Measurements from ENCODE around the gene HNRNPK. TPM values are rescaled to one million over a fixed set of nuclear protein-coding genes. Genes with fewer than 3 reads are reported as not detected.
A peak's percentile ranks its signal among the peaks of the same experiment; 100 is the strongest.

The HNRNPK gene
- polyA plus RNA-seq, 4 donors, result 257 to 535 (median 313) TPM

DNA sequence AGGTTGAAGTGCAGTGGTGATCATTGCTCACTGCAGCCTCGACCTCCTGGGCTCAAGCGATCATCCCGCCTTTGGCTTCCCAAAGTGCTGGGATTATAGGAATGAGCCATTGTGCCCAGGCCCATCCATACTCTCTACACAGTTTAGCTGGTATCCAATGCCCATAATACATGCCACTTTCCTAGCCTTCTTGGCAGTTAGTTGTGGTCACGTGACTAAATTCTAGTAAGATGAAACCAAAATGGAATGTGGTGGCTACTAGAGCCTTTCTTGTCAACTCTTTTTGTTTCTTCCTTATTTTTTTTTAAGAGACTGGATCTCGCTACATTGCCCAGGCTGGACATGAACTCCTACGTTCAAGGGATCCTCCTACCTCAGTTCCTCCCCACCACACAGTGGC, 43.5 kb downstream of the HNRNPK start:
- no peak for DNase-seq
- 85 to 89% (median 89%) methylated on average over 6 of the region's 6 CpGs for WGBS, 3 donors
- H3K4me3 ChIP-seq (ENCODE audit: low read depth in 1 of 3, low read length in 3 of 3), result no peak overlapping the region
- H3K9me3 ChIP-seq (ENCODE audit: control insufficient read depth in 2 of 2, insufficient read depth in 1 of 2, low read depth in 1 of 2, low read length in 1 of 2), result no peaks in the 10 kb centered on the region
- no peak for FAIRE-seq
- peaks cover 4 to 17% (median 10%) of the 10 kb centered on the region in 3 donors for H3K36me3 ChIP-seq (ENCODE audit: control insufficient read depth in 3 of 3, insufficient read depth in 2 of 3, low read depth in 1 of 3, low read length in 3 of 3)
- H3K4me1 ChIP-seq (ENCODE audit: control insufficient read depth in 3 of 3, insufficient read depth in 2 of 3, low read depth in 1 of 3, low read length in 2 of 3), result peaks cover 0 to 8% (median 0%) of the 10 kb centered on the region in 3 donors
- no peak overlapping the region for H3K27ac ChIP-seq (ENCODE audit: low read depth in 1 of 3, low read length in 2 of 3)
- H3K27me3 ChIP-seq (ENCODE audit: control insufficient read depth in 3 of 3, insufficient read depth in 3 of 3, low read length in 3 of 3), result no peaks in the 10 kb centered on the region

- H3K36me3 ChIP-seq (ENCODE audit: control insufficient read depth in 3 of 3, insufficient read depth in 2 of 3, low read depth in 1 of 3, low read length in 3 of 3), result peaks cover 4 to 15% (median 7%) of the 10 kb centered on the region in 3 donors
- peaks cover 0 to under 1% (median 0%) of the 10 kb centered on the region in 3 donors for H3K4me1 ChIP-seq (ENCODE audit: control insufficient read depth in 3 of 3, insufficient read depth in 2 of 3, low read depth in 1 of 3, low read length in 2 of 3)
- no peak overlapping the region for H3K4me3 ChIP-seq (ENCODE audit: low read depth in 1 of 3, low read length in 3 of 3)
- H3K9me3 ChIP-seq (ENCODE audit: control insufficient read depth in 2 of 2, insufficient read depth in 1 of 2, low read depth in 1 of 2, low read length in 1 of 2), result no peaks in the 10 kb centered on the region
- FAIRE-seq (no peak), DNase-seq (peak in 1 of 2 donors; percentile 19)
- 76 to 79% (median 78%) methylated on average over 3 of the region's 3 CpGs for WGBS, 3 donors
- no peaks in the 10 kb centered on the region for H3K27me3 ChIP-seq (ENCODE audit: control insufficient read depth in 3 of 3, insufficient read depth in 3 of 3, low read length in 3 of 3)
- H3K27ac ChIP-seq (ENCODE audit: low read depth in 1 of 3, low read length in 2 of 3), result no peak overlapping the region
These were observed 44.6 kb downstream of the HNRNPK start for GRCh38 chr9:83935276-83935935.

GRCh38 chr9:83934569-83935275, 45.3 kb downstream of the HNRNPK start:
- WGBS, 3 donors, result 45 to 71% (median 46%) methylated on average over 5 of the region's 5 CpGs
- no peak overlapping the region for H3K27ac ChIP-seq (ENCODE audit: low read depth in 1 of 3, low read length in 2 of 3)
- no peak for FAIRE-seq
- peaks cover 3 to 11% (median 4%) of the 10 kb centered on the region in 3 donors for H3K36me3 ChIP-seq (ENCODE audit: control insufficient read depth in 3 of 3, insufficient read depth in 2 of 3, low read depth in 1 of 3, low read length in 3 of 3)
- no peaks in the 10 kb centered on the region for H3K27me3 ChIP-seq (ENCODE audit: control insufficient read depth in 3 of 3, insufficient read depth in 3 of 3, low read length in 3 of 3)
- H3K4me1 ChIP-seq (ENCODE audit: control insufficient read depth in 3 of 3, insufficient read depth in 2 of 3, low read depth in 1 of 3, low read length in 2 of 3), result no peaks in the 10 kb centered on the region
- peak in 1 of 2 donors; percentile 44 for DNase-seq
- H3K4me3 ChIP-seq (ENCODE audit: low read depth in 1 of 3, low read length in 3 of 3), result no peak overlapping the region
- H3K9me3 ChIP-seq (ENCODE audit: control insufficient read depth in 2 of 2, insufficient read depth in 1 of 2, low read depth in 1 of 2, low read length in 1 of 2), result no peaks in the 10 kb centered on the region

GRCh38 chr9:83933790-83934189, 46.2 kb downstream of the HNRNPK start:
- Histone ChIP-seq H3K4me3 (ENCODE audit: low read depth in 1 of 3, low read length in 3 of 3) (no peak overlapping the region), H3K9me3 (ENCODE audit: control insufficient read depth in 2 of 2, insufficient read depth in 1 of 2, low read depth in 1 of 2, low read length in 1 of 2) (no peaks in the 10 kb centered on the region), H3K4me1 (ENCODE audit: control insufficient read depth in 3 of 3, insufficient read depth in 2 of 3, low read depth in 1 of 3, low read length in 2 of 3) (no peaks in the 10 kb centered on the region), H3K36me3 (ENCODE audit: control insufficient read depth in 3 of 3, insufficient read depth in 2 of 3, low read depth in 1 of 3, low read length in 3 of 3) (peaks cover 0 to 7% (median under 1%) of the 10 kb centered on the region in 3 donors), H3K27ac (ENCODE audit: low read depth in 1 of 3, low read length in 2 of 3) (no peak overlapping the region), H3K27me3 (ENCODE audit: control insufficient read depth in 3 of 3, insufficient read depth in 3 of 3, low read length in 3 of 3) (no peaks in the 10 kb centered on the region)
- DNase-seq (peak in 1 of 2 donors; percentile 64), FAIRE-seq (no peak)
- 74 to 83% (median 80%) methylated on average over 3 of the region's 3 CpGs for WGBS, 3 donors

DNA sequence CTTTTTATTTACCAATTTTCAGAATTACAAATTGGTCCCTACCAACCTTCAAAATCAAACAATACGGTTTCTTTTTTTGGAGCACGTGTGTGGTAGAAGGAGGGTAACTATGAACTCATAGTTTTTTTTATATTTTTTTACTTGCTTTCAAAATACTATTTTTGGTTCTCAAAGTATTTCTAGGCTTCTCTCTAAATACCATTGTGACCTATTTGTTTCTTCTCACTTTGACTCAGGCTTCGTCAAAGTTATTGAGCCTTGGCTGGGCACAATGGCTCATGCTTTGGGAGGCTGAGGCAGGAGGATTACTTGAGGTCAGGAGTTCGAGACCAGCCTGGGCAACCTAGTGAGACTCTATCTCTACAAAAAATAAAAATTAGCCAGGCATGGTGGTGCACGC, 47.2 kb downstream of the HNRNPK start:
- Histone ChIP-seq H3K36me3 (ENCODE audit: control insufficient read depth in 3 of 3, insufficient read depth in 2 of 3, low read depth in 1 of 3, low read length in 3 of 3) (peaks cover 0 to 4% (median 0%) of the 10 kb centered on the region in 3 donors), H3K27ac (ENCODE audit: low read depth in 1 of 3, low read length in 2 of 3) (no peak overlapping the region), H3K27me3 (ENCODE audit: control insufficient read depth in 3 of 3, insufficient read depth in 3 of 3, low read length in 3 of 3) (no peaks in the 10 kb centered on the region), H3K4me1 (ENCODE audit: control insufficient read depth in 3 of 3, insufficient read depth in 2 of 3, low read depth in 1 of 3, low read length in 2 of 3) (no peaks in the 10 kb centered on the region), H3K9me3 (ENCODE audit: control insufficient read depth in 2 of 2, insufficient read depth in 1 of 2, low read depth in 1 of 2, low read length in 1 of 2) (no peaks in the 10 kb centered on the region), H3K4me3 (ENCODE audit: low read depth in 1 of 3, low read length in 3 of 3) (no peak overlapping the region)
- WGBS, 3 donors, result 87 to 97% (median 87%) methylated on average over 5 of the region's 5 CpGs
- FAIRE-seq (no peak), DNase-seq (no peak)

DNA sequence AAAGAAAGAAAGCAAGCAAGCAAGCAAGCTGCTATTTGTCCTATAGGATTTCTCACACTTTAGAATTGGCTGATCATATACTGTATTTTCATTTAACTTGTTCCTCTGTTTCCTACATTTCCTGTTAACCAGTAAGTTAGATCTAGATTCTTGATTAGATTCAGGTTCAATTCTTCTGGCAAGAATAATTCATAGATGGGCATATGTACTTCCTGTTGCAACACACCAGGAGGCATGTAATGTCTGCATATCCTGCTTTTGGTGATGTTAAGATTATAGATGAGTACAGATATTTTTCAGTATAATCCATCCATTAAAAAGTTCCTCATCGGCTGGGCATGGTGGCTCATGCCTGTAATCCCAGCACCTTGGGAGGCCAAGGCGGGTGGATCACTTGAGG, 48.0 kb downstream of the HNRNPK start:
- no peaks in the 10 kb centered on the region for H3K4me1 ChIP-seq (ENCODE audit: control insufficient read depth in 3 of 3, insufficient read depth in 2 of 3, low read depth in 1 of 3, low read length in 2 of 3)
- no peak overlapping the region for H3K27ac ChIP-seq (ENCODE audit: low read depth in 1 of 3, low read length in 2 of 3)
- no peaks in the 10 kb centered on the region for H3K27me3 ChIP-seq (ENCODE audit: control insufficient read depth in 3 of 3, insufficient read depth in 3 of 3, low read length in 3 of 3)
- no peak overlapping the region for H3K4me3 ChIP-seq (ENCODE audit: low read depth in 1 of 3, low read length in 3 of 3)
- H3K36me3 ChIP-seq (ENCODE audit: control insufficient read depth in 3 of 3, insufficient read depth in 2 of 3, low read depth in 1 of 3, low read length in 3 of 3), result peaks cover 0 to 3% (median 0%) of the 10 kb centered on the region in 3 donors
- DNase-seq (no peak), FAIRE-seq (no peak)
- H3K9me3 ChIP-seq (ENCODE audit: control insufficient read depth in 2 of 2, insufficient read depth in 1 of 2, low read depth in 1 of 2, low read length in 1 of 2), result no peaks in the 10 kb centered on the region
- 84 to 100% (median 94%) methylated on average over 2 of the region's 2 CpGs for WGBS, 3 donors

DNA sequence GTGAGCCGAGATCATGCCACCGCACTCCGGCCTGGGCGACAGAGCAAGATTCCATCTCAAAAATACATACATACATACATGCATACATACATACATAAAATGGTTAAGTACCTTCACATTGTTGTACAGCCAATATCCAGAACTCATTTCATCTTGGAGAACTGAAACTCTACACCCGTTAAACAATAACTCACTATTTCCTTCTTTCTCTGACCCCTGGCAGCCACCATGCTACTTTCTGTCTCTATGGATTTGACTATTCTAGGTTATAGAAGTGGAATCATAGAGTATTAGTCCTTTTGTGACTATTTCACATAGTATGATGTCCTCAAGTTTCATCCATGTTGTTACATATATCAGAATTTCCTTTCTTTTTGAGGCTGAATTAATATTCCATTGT, 49.1 kb downstream of the HNRNPK start:
- Histone ChIP-seq H3K4me1 (ENCODE audit: control insufficient read depth in 3 of 3, insufficient read depth in 2 of 3, low read depth in 1 of 3, low read length in 2 of 3) (no peaks in the 10 kb centered on the region), H3K27me3 (ENCODE audit: control insufficient read depth in 3 of 3, insufficient read depth in 3 of 3, low read length in 3 of 3) (no peaks in the 10 kb centered on the region), H3K27ac (ENCODE audit: low read depth in 1 of 3, low read length in 2 of 3) (no peak overlapping the region), H3K36me3 (ENCODE audit: control insufficient read depth in 3 of 3, insufficient read depth in 2 of 3, low read depth in 1 of 3, low read length in 3 of 3) (no peaks in the 10 kb centered on the region), H3K9me3 (ENCODE audit: control insufficient read depth in 2 of 2, insufficient read depth in 1 of 2, low read depth in 1 of 2, low read length in 1 of 2) (no peaks in the 10 kb centered on the region), H3K4me3 (ENCODE audit: low read depth in 1 of 3, low read length in 3 of 3) (no peak overlapping the region)
- DNase-seq (no peak), FAIRE-seq (no peak)
- 87 to 93% (median 93%) methylated on average over 5 of the region's 5 CpGs for WGBS, 3 donors

DNA sequence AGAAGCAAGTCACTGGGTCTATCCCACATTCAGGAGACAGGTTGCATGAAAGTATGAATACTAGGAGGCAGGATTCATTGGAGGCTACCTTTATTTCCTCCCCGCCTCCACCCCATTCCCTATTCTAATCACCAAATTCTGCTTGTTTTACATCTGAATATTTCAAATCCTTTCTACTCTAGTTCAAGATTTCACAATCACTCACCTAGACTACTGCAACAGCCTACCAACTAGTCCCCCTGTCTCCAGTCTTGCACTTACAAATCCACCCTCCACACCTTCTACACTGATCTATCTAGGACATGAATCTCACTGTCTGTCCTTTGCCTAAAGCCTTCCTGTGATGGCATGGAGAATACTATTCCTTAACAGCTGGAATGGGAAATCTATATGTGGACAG, 52.4 kb downstream of the HNRNPK start:
- WGBS, 3 donors, result 40 to 98% (median 94%) methylated on average over 1 of the region's 1 CpG
- no peak for DNase-seq
- Histone ChIP-seq H3K27me3 (ENCODE audit: control insufficient read depth in 3 of 3, insufficient read depth in 3 of 3, low read length in 3 of 3) (no peaks in the 10 kb centered on the region), H3K9me3 (ENCODE audit: control insufficient read depth in 2 of 2, insufficient read depth in 1 of 2, low read depth in 1 of 2, low read length in 1 of 2) (no peaks in the 10 kb centered on the region), H3K36me3 (ENCODE audit: control insufficient read depth in 3 of 3, insufficient read depth in 2 of 3, low read depth in 1 of 3, low read length in 3 of 3) (no peaks in the 10 kb centered on the region), H3K27ac (ENCODE audit: low read depth in 1 of 3, low read length in 2 of 3) (no peak overlapping the region), H3K4me3 (ENCODE audit: low read depth in 1 of 3, low read length in 3 of 3) (no peak overlapping the region), H3K4me1 (ENCODE audit: control insufficient read depth in 3 of 3, insufficient read depth in 2 of 3, low read depth in 1 of 3, low read length in 2 of 3) (no peaks in the 10 kb centered on the region)
- no peak for FAIRE-seq
